HG03175 (cell line): ENCODE measurements around the gene AQP10.
"Not testable (repeated sequence)": the region's sequence is repeated elsewhere in the genome, so short reads cannot be mapped to it uniquely, and the experiment has no call there.

Experiments used
- ATAC-seq: cut with Tn5 transposase; IDR thresholded peaks from one replicate; pipeline ENCODE4 v1.9.1; 2021; ENCODE audit warnings: mild to moderate bottlenecking, moderate library complexity; ENCODE audit not compliant: unreplicated experiment

Gene AQP10

GRCh38 chr1:154323493-154323892 is 2.6 kb downstream of the AQP10 start:
- ATAC-seq = no peak

- no peak for ATAC-seq
These were observed 3.3 kb downstream of the AQP10 start for GRCh38 chr1:154324241-154324640.

- ATAC-seq = peak; percentile 53
These were observed 4.0 kb downstream of the AQP10 start, which contains the start of gene ATP8B2 for GRCh38 chr1:154324669-154325582. TSS of gene ATP8B2 (plus strand) at chr1:154325525. CDS start at chr1:154328142, 2,617 bp downstream.

GRCh38 chr1:154325583-154326545 is 5.0 kb downstream of the AQP10 start:
- ATAC-seq = no peak

GRCh38 chr1:154326546-154327465 is 5.9 kb downstream of the AQP10 start:
- ATAC-seq = no peak

- ATAC-seq = no peak
These were observed 6.8 kb downstream of the AQP10 start for GRCh38 chr1:154327466-154328317.

- ATAC-seq = peak; percentile 49
These were observed 7.6 kb downstream of the AQP10 start for GRCh38 chr1:154328318-154329151.

GRCh38 chr1:154329152-154329521 is 8.2 kb downstream of the AQP10 start:
- ATAC-seq = no peak

GRCh38 chr1:154329551-154330131 is 8.7 kb downstream of the AQP10 start:
- no peak for ATAC-seq

- no peak for ATAC-seq
These were observed 9.8 kb downstream of the AQP10 start for GRCh38 chr1:154330669-154331068.

- ATAC-seq = no peak
These were observed 13.5 kb downstream of the AQP10 start for GRCh38 chr1:154334079-154335024.

GRCh38 chr1:154335025-154335714 is 14.3 kb downstream of the AQP10 start:
- ATAC-seq = peak; percentile 50

GRCh38 chr1:154337253-154337894 is 16.5 kb downstream of the AQP10 start:
- ATAC-seq = no peak

- no peak for ATAC-seq
These were observed 18.0 kb downstream of the AQP10 start for GRCh38 chr1:154338875-154339274.

- not testable (repeated sequence) for ATAC-seq
These were observed 20.5 kb downstream of the AQP10 start for GRCh38 chr1:154341366-154341765.

- ATAC-seq = no peak
These were observed 21.2 kb downstream of the AQP10 start for GRCh38 chr1:154342132-154342531.
